Neural cell (in vitro differentiated cells): ENCODE measurements around the gene EDIL3. TPM values are rescaled to one million over a fixed set of nuclear protein-coding genes. Genes with fewer than 3 reads are reported as not detected.
A peak's percentile ranks its signal among the peaks of the same experiment; 100 is the strongest.

Experiments used
- H2AFZ ChIP-seq: fragments of 200-600, 300-800 bp; sonication (generic), shearing (Covaris generic); 2 replicates; pipeline ENCODE4 v1.6.0; 2014; ENCODE audit warnings: low read depth, mild to moderate bottlenecking, antibody characterized with exemption, low read length, moderate library complexity
- H3F3A ChIP-seq: fragments of 200-600 bp; shearing (Covaris generic); 2 replicates; pipeline ENCODE4 v1.6.1; 2016; ENCODE audit warnings: mild to moderate bottlenecking, moderate library complexity, mixed read lengths, antibody characterized with exemption, low read length; ENCODE audit not compliant: insufficient read depth, poor library complexity, severe bottlenecking
- H3K27ac ChIP-seq: fragments of 200-600, 300-800 bp; sonication (generic), shearing (Covaris generic); 2 replicates; pipeline ENCODE4 v1.5.1; 2014; ENCODE audit warnings: mild to moderate bottlenecking, low read length, moderate library complexity
- H3K27me3 ChIP-seq: fragments of 300-800, 200-600 bp; sonication (generic), shearing (Covaris generic); 2 replicates; pipeline ENCODE4 v1.6.0; 2014; ENCODE audit warnings: mild to moderate bottlenecking, low read depth, low read length, moderate library complexity; ENCODE audit not compliant: insufficient read depth
- H3K36me3 ChIP-seq: fragments of 300-800, 200-600 bp; sonication (generic), shearing (Covaris generic); 2 replicates; pipeline ENCODE4 v1.5.1; 2014; ENCODE audit warnings: mild to moderate bottlenecking, antibody characterized with exemption, low read length, moderate library complexity; ENCODE audit not compliant: insufficient read depth
- H3K4me2 ChIP-seq: fragments of 300-800, 200-600 bp; sonication (generic), shearing (Covaris generic); 2 replicates; pipeline ENCODE4 v1.6.0; 2014; ENCODE audit warnings: mild to moderate bottlenecking, low read length
- H3K4me3 ChIP-seq: fragments of 300-800, 200-600 bp; sonication (generic), shearing (Covaris generic); 2 replicates; pipeline ENCODE4 v1.5.1; 2014; ENCODE audit warnings: mild to moderate bottlenecking, low read length, moderate library complexity
- H3K79me2 ChIP-seq: fragments of 200-600 bp; shearing (Covaris generic); replicated peaks from 2 replicates; pipeline ENCODE4 v1.6.0; 2014; ENCODE audit warnings: mild to moderate bottlenecking, low read length, moderate library complexity; ENCODE audit not compliant: insufficient read depth
- H3K9ac ChIP-seq: fragments of 300-800, 200-600 bp; sonication (generic), shearing (Covaris generic); 2 replicates; pipeline ENCODE4 v1.6.1; 2016; ENCODE audit warnings: mild to moderate bottlenecking, low read length, mixed read lengths
- H3K9me2 ChIP-seq: fragments of 200-600 bp; shearing (Covaris generic); 2 replicates; pipeline ENCODE4 v1.6.1; 2016; ENCODE audit warnings: mild to moderate bottlenecking, low read length, mixed read lengths; ENCODE audit not compliant: insufficient read depth
- H3K9me3 ChIP-seq: fragments of 200-600, 300-800 bp; sonication (generic), shearing (Covaris generic); 2 replicates; pipeline ENCODE4 v1.6.1; 2016; ENCODE audit warnings: mild to moderate bottlenecking, mixed run types, low read length, moderate library complexity, mixed read lengths
- H4K20me1 ChIP-seq: fragments of 200-600 bp; shearing (Covaris generic); 2 replicates; pipeline ENCODE4 v1.6.1; 2016; ENCODE audit warnings: mild to moderate bottlenecking, mixed run types; ENCODE audit not compliant: insufficient read depth
- CTCF ChIP-seq: fragments of 450-650 bp; IDR thresholded peaks from 2 replicates; pipeline ENCODE4 v1.5.1; 2014; ENCODE audit warnings: antibody characterized with exemption, mild to moderate bottlenecking, moderate library complexity; ENCODE audit not compliant: poor library complexity, severe bottlenecking
- EP300 ChIP-seq: fragments of 450-650 bp; conservative IDR thresholded peaks from 2 replicates; pipeline ENCODE4 v1.6.1; 2014; ENCODE audit warnings: antibody characterized with exemption, mild to moderate bottlenecking, moderate library complexity; ENCODE audit not compliant: poor library complexity, severe bottlenecking
- EZH2 ChIP-seq: fragments of 200-600, 300-800 bp; shearing (Covaris generic), sonication (generic); IDR thresholded peaks from 2 replicates; pipeline ENCODE4 v1.6.1; 2014; ENCODE audit warnings: antibody characterized with exemption, low read length, borderline replicate concordance, mild to moderate bottlenecking; ENCODE audit not compliant: insufficient read depth, poor library complexity, severe bottlenecking
- MXI1 ChIP-seq: fragments of 450-650 bp; conservative IDR thresholded peaks from 2 replicates; pipeline ENCODE4 v1.6.1; 2014; ENCODE audit warnings: antibody characterized with exemption, mild to moderate bottlenecking; ENCODE audit not compliant: poor library complexity, severe bottlenecking
- POLR2AphosphoS5 ChIP-seq: IDR thresholded peaks from 2 replicates; pipeline ENCODE4 v1.6.1; 2012
- RAD21 ChIP-seq: fragments of 450-650 bp; conservative IDR thresholded peaks from 2 replicates; pipeline ENCODE4 v1.6.1; 2014; ENCODE audit warnings: antibody characterized with exemption, mild to moderate bottlenecking, moderate library complexity
- REST ChIP-seq: IDR thresholded peaks from 2 replicates; pipeline ENCODE4 v1.6.1; 2012; ENCODE audit warnings: borderline replicate concordance
- SMC3 ChIP-seq: fragments of 450-650 bp; conservative IDR thresholded peaks from 2 replicates; pipeline ENCODE4 v1.6.1; 2014; ENCODE audit warnings: antibody characterized with exemption, mild to moderate bottlenecking, moderate library complexity; ENCODE audit not compliant: poor library complexity
- TAF1 ChIP-seq: IDR thresholded peaks from 2 replicates; pipeline ENCODE4 v1.6.1; 2012; ENCODE audit warnings: low read depth
- polyA plus RNA-seq: library from polyadenylated mRNA; depleted of rRNA; stranded (reverse); fragments of >200 nt; gene quantifications from 2 replicates; pipeline ENCODE4 v1.2.3, GENCODE V29; 2014

EDIL3 gene
- polyA plus RNA-seq, 1 donor from 2014 or later = 6.1 TPM

GRCh38 chr5:84113246-84114105 is 271.2 kb downstream of the EDIL3 start:
- Histone ChIP-seq H3K27me3 (no peaks in the 10 kb centered on the region), H3F3A (peaks cover 3% of the 10 kb centered on the region), H3K27ac (peak overlapping the region; percentile 51), H3K9ac (peak overlapping the region; percentile 32), H2AFZ (no peak overlapping the region), H3K9me2 (no peaks in the 10 kb centered on the region), H3K4me2 (no peak overlapping the region), H3K4me3 (peak overlapping the region; percentile 51), H4K20me1 (no peaks in the 10 kb centered on the region), H3K9me3 (no peaks in the 10 kb centered on the region), H3K79me2 (no peaks in the 10 kb centered on the region), H3K36me3 (no peaks in the 10 kb centered on the region)
- TF ChIP-seq REST = no peak
- no peak for TF ChIP-seq CTCF
- no peak for TF ChIP-seq EP300
- no peak for TF ChIP-seq MXI1
- no peak for TF ChIP-seq EZH2
- TF ChIP-seq TAF1 = no peak
- no peak for TF ChIP-seq SMC3
- TF ChIP-seq POLR2AphosphoS5 = no peak
- no peak for TF ChIP-seq RAD21

- H3K36me3 ChIP-seq = no peaks in the 10 kb centered on the region
- H3K27me3 ChIP-seq = no peaks in the 10 kb centered on the region
- H2AFZ ChIP-seq = no peak overlapping the region
- H3K9ac ChIP-seq = no peak overlapping the region
- H4K20me1 ChIP-seq = no peaks in the 10 kb centered on the region
- H3K4me3 ChIP-seq = no peak overlapping the region
- no peak overlapping the region for H3K4me2 ChIP-seq
- no peak overlapping the region for H3K27ac ChIP-seq
- TF ChIP-seq MXI1 = no peak
- TF ChIP-seq EZH2 = no peak
- TF ChIP-seq SMC3 = no peak
- H3K79me2 ChIP-seq = no peaks in the 10 kb centered on the region
- H3K9me2 ChIP-seq = no peaks in the 10 kb centered on the region
- H3K9me3 ChIP-seq = peaks cover 6% of the 10 kb centered on the region
- no peaks in the 10 kb centered on the region for H3F3A ChIP-seq
Measured at GRCh38 chr5:84092738-84093137, 291.9 kb downstream of the EDIL3 start.
